Gastrocnemius medialis (tissue), 4 donors: ENCODE results near the gene AVPR1B. TPM values are rescaled to one million over a fixed set of nuclear protein-coding genes. Genes with fewer than 3 reads are reported as not detected.

Experiments used
- ATAC-seq, 2 donors: fragments of 150-250 bp; one replicate each; pipeline ENCODE4 v1.9.1; 2016
- DNase-seq, 2 donors: peaks; one replicate each; pipeline ENCODE4 v3.0.0-alpha.2; 2019
- H3K27ac ChIP-seq, 4 donors: fragments of 200-600 bp; sonication (generic); 1 replicate in 1 of 4; 2 replicates in 3 of 4; pipeline ENCODE4 v1.5.1; 2016 to 2018; ENCODE audit warnings: mild to moderate bottlenecking in 2 of 4, moderate library complexity in 1 of 4
- H3K27me3 ChIP-seq, 3 donors: fragments of 200-600 bp; sonication (generic) in 2 of 3; 1 replicate in 1 of 3; 2 replicates in 2 of 3; pipeline versions ENCODE4 v1.5.1 to v1.6.0; 2016 to 2019; ENCODE audit warnings: mild to moderate bottlenecking in 1 of 3, moderate library complexity in 1 of 3
- H3K36me3 ChIP-seq, 2 donors: fragments of 200-600 bp; sonication (generic) in 1 of 2; one replicate each; pipeline ENCODE4 v1.5.1; 2017 to 2018
- H3K4me1 ChIP-seq, 2 donors: fragments of 200-600 bp; sonication (generic) in 1 of 2; one replicate each; pipeline ENCODE4 v1.5.1; 2016 to 2017; ENCODE audit warnings: mild to moderate bottlenecking in 2 of 2
- H3K4me3 ChIP-seq, 4 donors: fragments of 200-600 bp; sonication (generic) in 3 of 4; 1 replicate in 1 of 4; 2 replicates in 3 of 4; pipeline ENCODE4 v1.5.1; 2016 to 2019; ENCODE audit warnings: mild to moderate bottlenecking in 2 of 4
- H3K9me3 ChIP-seq, 3 donors: fragments of 200-600 bp; sonication (generic) in 2 of 3; 1 replicate in 1 of 3; 2 replicates in 2 of 3; pipeline ENCODE4 v1.5.1; 2016 to 2019
- CTCF ChIP-seq, 5 experiments: fragments of 450-650 bp in 3 of 5; fragments of 200-600 bp in 2 of 5; sonication (generic) in 2 of 5; IDR thresholded peaks in 4 of 5; conservative IDR thresholded peaks in 1 of 5; 1 replicate in 4 of 5; 2 replicates in 1 of 5; pipeline ENCODE4 v1.5.1; 2016 to 2019; ENCODE audit warnings: antibody characterized with exemption in 5 of 5, mild to moderate bottlenecking in 3 of 5, moderate library complexity in 3 of 5
- POLR2A ChIP-seq, 2 donors: fragments of 450-650 bp; IDR thresholded peaks; one replicate each; pipeline ENCODE4 v1.6.1; 2017; ENCODE audit warnings: antibody characterized with exemption in 2 of 2, mild to moderate bottlenecking in 2 of 2, moderate library complexity in 2 of 2
- in situ Hi-C, 4 donors: fragments of 200-750 bp; cut with MboI; loops; one replicate each; pipeline versions ENCODE4 v1.15.0 to v1.8.0; 2017; ENCODE audit warnings: low sequenced_read_pairs in 4 of 4
- intact Hi-C: fragments of 100-400 bp; cut with DNase I; formaldehyde crosslinking; loops from one replicate; pipeline ENCODE4 v1.15.1; 2023; ENCODE audit warnings: low total_unique reads
- total RNA-seq, 4 donors: library from RNA; depleted of rRNA; stranded (reverse); fragments of >200 nt; gene quantifications; one replicate each; pipeline versions ENCODE4 v1.1.0 to v1.2.3, GENCODE V29; 2016

Gene AVPR1B
- total RNA-seq, 4 donors from 2014 or later = not detected

- no peak overlapping the region for H3K4me3 ChIP-seq
- H3K27me3 ChIP-seq = peaks cover 0 to 7% (median 0%) of the 10 kb centered on the region in 3 donors
- in situ Hi-C loops = loop anchor here in 2 of 4 donors (25.0 kb wide), 2 partner anchors 203 to 328 kb away; partner anchors contain the start of gene RAB29 (in 1 of the 2)
- intact Hi-C loops = no loop called here
- no peaks in the 10 kb centered on the region for H3K36me3 ChIP-seq
- ATAC-seq (no peak), DNase-seq (no peak)
- no peak overlapping the region for H3K27ac ChIP-seq
- TF ChIP-seq CTCF (IDR thresholded peaks at IDR 0.05 in 4 of 5, conservative IDR thresholded peaks at IDR 0.05 in 1 of 5) (no peak), POLR2A (IDR thresholded peaks at IDR 0.05) (no peak)
- no peaks in the 10 kb centered on the region for H3K9me3 ChIP-seq
- H3K4me1 ChIP-seq = peaks cover 0 to 11% of the 10 kb centered on the region in 2 donors
Measured at GRCh38 chr1:206115791-206116190, 1.4 kb downstream of the AVPR1B start.

GRCh38 chr1:206114692-206115640 lies 2.2 kb downstream of the AVPR1B start:
- Histone ChIP-seq H3K9me3 (no peaks in the 10 kb centered on the region), H3K27ac (no peak overlapping the region), H3K4me1 (peaks cover 0 to 11% of the 10 kb centered on the region in 2 donors), H3K27me3 (peaks cover 0 to 7% (median 0%) of the 10 kb centered on the region in 3 donors), H3K36me3 (no peaks in the 10 kb centered on the region), H3K4me3 (no peak overlapping the region)
- ATAC-seq = no peak
- no peak for TF ChIP-seq CTCF (IDR thresholded peaks at IDR 0.05 in 4 of 5, conservative IDR thresholded peaks at IDR 0.05 in 1 of 5)
- no peak for TF ChIP-seq POLR2A (IDR thresholded peaks at IDR 0.05)
- in situ Hi-C loops (loop anchor here in 2 of 4 donors (25.0 kb wide), 2 partner anchors 203 to 328 kb away; partner anchors contain the start of gene RAB29 (in 1 of the 2)), intact Hi-C loops (no loop called here)
- DNase-seq = no peak

- in situ Hi-C loops = loop anchor here in 2 of 4 donors (25.0 kb wide), 2 partner anchors 200 to 325 kb away; partner anchors contain the start of gene RAB29 (in 1 of the 2)
Measured at GRCh38 chr1:206112600-206113301, 4.4 kb downstream of the AVPR1B start.

More at GRCh38 chr1:206112600-206113301, 4.4 kb downstream of the AVPR1B start:
- Histone ChIP-seq H3K36me3 (no peaks in the 10 kb centered on the region), H3K4me1 (peaks cover 0 to 9% of the 10 kb centered on the region in 2 donors), H3K27me3 (peaks cover 0 to 2% (median 0%) of the 10 kb centered on the region in 3 donors), H3K9me3 (no peaks in the 10 kb centered on the region), H3K4me3 (no peak overlapping the region), H3K27ac (no peak overlapping the region)
- intact Hi-C loops = no loop called here
- DNase-seq (no peak), ATAC-seq (no peak)
- no peak for TF ChIP-seq CTCF (IDR thresholded peaks at IDR 0.05 in 4 of 5, conservative IDR thresholded peaks at IDR 0.05 in 1 of 5)
- TF ChIP-seq POLR2A (IDR thresholded peaks at IDR 0.05) = no peak
